ENCODE data around the gene ARSI.

GRCh38 chr5:150304481-150305081 lies 1.9 kb upstream of the ARSI start:
- TF ChIP-seq CTCF (conservative IDR thresholded peaks at IDR 0.05 in 1 of 2, IDR thresholded peaks at IDR 0.05 in 1 of 2; ENCODE audit: low read depth in 1 of 2, low read length in 2 of 2) (no peak), EZH2 (IDR thresholded peaks at IDR 0.05; ENCODE audit: low read length, missing control alignments) (no peak)
